ENCODE results near the gene DCST2. TPM values are rescaled to one million over a fixed set of nuclear protein-coding genes. Genes with fewer than 3 reads are reported as not detected.

Gene DCST2
- total RNA-seq, 1 experiment from 2014 or later: 0.61 TPM

DNA sequence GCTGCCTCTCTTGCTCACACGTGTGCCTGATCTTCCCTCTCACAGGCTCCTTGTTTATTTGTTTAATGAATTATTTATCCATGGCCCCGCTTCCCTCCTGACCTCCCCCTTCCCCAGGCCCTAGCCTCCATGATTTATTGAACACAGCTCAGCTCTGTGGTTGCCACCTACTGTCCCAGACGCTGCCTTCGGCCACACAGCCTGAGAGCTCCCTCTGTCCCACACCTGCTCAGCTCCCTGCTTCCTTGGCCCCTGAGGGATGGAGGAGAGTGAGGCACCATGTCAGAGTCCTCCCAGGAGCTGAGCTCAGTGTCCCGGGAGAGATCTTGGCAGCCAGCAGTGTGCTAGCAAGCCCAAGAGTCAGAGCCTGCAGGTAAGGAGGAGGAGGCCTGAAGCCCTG lies 42.0 kb upstream of the DCST2 start:
- ChIA-PET POLR2A (no interaction called here), CTCF (interaction anchor here (1.2 to 1.6 kb wide), 2 partner anchors 10 to 14 kb away, joined by 9 read pairs; no protein-coding TSS in a partner anchor)
- Histone ChIP-seq H3K27me3 (replicated peaks; ENCODE audit: control insufficient read depth, insufficient read depth, low read length) (peaks cover 3% of the 10 kb centered on the region; the same call in 1 of the 2 replicates), H3K4me1 (peaks cover 19% of the 10 kb centered on the region), H3K9me3 (no peaks in the 10 kb centered on the region), H3K36me3 (ENCODE audit: control insufficient read depth, insufficient read depth, low read length) (no peaks in the 10 kb centered on the region), H3K4me3 (ENCODE audit: low read depth, low read length) (no peak overlapping the region)
- no peak overlapping the region for H3K27ac Mint-ChIP-seq (ENCODE audit: unreplicated experiment)
- peaks cover 6% of the 10 kb centered on the region for H3K27me3 Mint-ChIP-seq (ENCODE audit: insufficient read depth, unreplicated experiment)
- TF ChIP-seq, protein P1, sequence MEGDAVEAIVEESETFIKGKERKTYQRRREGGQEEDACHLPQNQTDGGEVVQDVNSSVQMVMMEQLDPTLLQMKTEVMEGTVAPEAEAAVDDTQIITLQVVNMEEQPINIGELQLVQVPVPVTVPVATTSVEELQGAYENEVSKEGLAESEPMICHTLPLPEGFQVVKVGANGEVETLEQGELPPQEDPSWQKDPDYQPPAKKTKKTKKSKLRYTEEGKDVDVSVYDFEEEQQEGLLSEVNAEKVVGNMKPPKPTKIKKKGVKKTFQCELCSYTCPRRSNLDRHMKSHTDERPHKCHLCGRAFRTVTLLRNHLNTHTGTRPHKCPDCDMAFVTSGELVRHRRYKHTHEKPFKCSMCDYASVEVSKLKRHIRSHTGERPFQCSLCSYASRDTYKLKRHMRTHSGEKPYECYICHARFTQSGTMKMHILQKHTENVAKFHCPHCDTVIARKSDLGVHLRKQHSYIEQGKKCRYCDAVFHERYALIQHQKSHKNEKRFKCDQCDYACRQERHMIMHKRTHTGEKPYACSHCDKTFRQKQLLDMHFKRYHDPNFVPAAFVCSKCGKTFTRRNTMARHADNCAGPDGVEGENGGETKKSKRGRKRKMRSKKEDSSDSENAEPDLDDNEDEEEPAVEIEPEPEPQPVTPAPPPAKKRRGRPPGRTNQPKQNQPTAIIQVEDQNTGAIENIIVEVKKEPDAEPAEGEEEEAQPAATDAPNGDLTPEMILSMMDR (IDR thresholded peaks at IDR 0.05; ENCODE audit: insufficient read depth in 1 of 2, low read depth in 1 of 2, low read length in 1 of 2, severe bottlenecking in 1 of 2, unreplicated experiment in 1 of 2): no peak
- H3K9me3 Mint-ChIP-seq (ENCODE audit: unreplicated experiment): no peaks in the 10 kb centered on the region
- no peaks in the 10 kb centered on the region for H3K36me3 Mint-ChIP-seq (ENCODE audit: insufficient read depth, unreplicated experiment)
- BruUV-seq (replicated peaks): no TSS peak
- intact Hi-C loops (cut with micrococcal nuclease; ENCODE audit: unreplicated experiment): no loop called here
- peaks cover 21% of the 10 kb centered on the region for H3K4me1 Mint-ChIP-seq (ENCODE audit: low read depth, unreplicated experiment)
- no peak for DNase-seq
- H3K4me3 Mint-ChIP-seq (ENCODE audit: unreplicated experiment): no peak overlapping the region

DNA sequence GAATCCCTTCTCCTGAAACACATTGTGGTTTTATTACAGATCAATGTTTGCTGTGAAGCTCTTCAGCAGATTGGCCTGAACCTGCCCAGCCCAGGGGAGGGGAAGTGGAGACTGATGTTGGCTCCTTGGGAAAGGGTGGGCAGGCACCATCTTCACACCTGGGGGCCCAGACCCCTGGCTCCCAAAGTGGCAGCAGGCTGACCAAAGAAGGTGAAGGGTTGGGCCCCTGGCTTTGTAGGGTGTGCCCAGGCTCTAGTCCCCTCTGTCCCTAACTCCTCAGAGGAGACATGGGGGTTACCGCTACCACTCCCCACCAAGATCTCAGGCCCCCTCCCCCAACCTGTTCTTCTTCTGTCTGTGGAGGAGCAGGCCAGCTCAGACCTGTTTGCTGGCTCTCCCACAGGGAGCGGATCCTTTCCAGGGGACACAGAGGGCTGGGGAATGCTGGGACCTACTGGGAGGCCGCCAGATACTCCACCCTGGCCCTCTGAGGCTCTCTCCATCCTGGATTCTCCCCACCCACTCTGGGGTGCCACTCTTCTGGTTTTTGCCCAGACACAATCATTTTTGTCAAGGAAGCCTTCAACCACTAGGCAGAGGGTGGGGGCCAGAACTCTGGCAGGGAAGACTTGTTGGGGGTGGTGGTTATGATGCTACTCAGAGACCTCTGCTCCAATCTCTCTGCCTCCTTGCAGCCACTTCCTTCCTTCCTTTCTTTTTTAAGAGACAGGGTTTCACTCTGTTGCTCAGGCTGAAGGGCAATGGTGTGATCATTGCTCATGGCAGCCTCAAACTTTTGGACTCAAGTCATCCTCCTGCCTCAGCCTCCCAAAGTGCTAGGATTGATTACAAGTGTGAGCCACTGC lies 40.0 kb upstream of the DCST2 start:
- Histone ChIP-seq H3K36me3 (ENCODE audit: control insufficient read depth, insufficient read depth, low read length) (no peaks in the 10 kb centered on the region), H3K27me3 (replicated peaks; ENCODE audit: control insufficient read depth, insufficient read depth, low read length) (no peaks in the 10 kb centered on the region; the same call in 1 of the 2 replicates), H3K4me1 (peaks cover 26% of the 10 kb centered on the region), H3K4me3 (ENCODE audit: low read depth, low read length) (no peak overlapping the region), H3K9me3 (no peaks in the 10 kb centered on the region)
- H3K4me3 Mint-ChIP-seq (ENCODE audit: unreplicated experiment): no peak overlapping the region
- H3K27me3 Mint-ChIP-seq (ENCODE audit: insufficient read depth, unreplicated experiment): no peaks in the 10 kb centered on the region
- intact Hi-C loops (cut with micrococcal nuclease; ENCODE audit: unreplicated experiment): no loop called here
- no peak overlapping the region for H3K27ac Mint-ChIP-seq (ENCODE audit: unreplicated experiment)
- ChIA-PET POLR2A (no interaction called here), CTCF (interaction anchor here (1.1 to 1.4 kb wide), 2 partner anchors 18 to 94 kb away, joined by 3 to 4 read pairs; no protein-coding TSS in a partner anchor)
- H3K9me3 Mint-ChIP-seq (ENCODE audit: unreplicated experiment): no peaks in the 10 kb centered on the region
- TF ChIP-seq, protein P1 (IDR thresholded peaks at IDR 0.05; ENCODE audit: insufficient read depth in 1 of 2, low read depth in 1 of 2, low read length in 1 of 2, severe bottlenecking in 1 of 2, unreplicated experiment in 1 of 2): no peak
- peaks cover 15% of the 10 kb centered on the region for H3K4me1 Mint-ChIP-seq (ENCODE audit: low read depth, unreplicated experiment)
- no peak for DNase-seq
- peaks cover 5% of the 10 kb centered on the region for H3K36me3 Mint-ChIP-seq (ENCODE audit: insufficient read depth, unreplicated experiment)
- no TSS peak for BruUV-seq (replicated peaks)

GRCh38 chr1:155072531-155073289 lies 39.1 kb upstream of the DCST2 start:
- DNase-seq: no peak
- H3K4me3 Mint-ChIP-seq (ENCODE audit: unreplicated experiment): no peak overlapping the region
- CTCF ChIA-PET: interaction anchor here (1.0 to 1.4 kb wide), 2 partner anchors 12 to 19 kb away, joined by 4 to 7 read pairs; no protein-coding TSS in a partner anchor
- intact Hi-C loops (cut with micrococcal nuclease; ENCODE audit: unreplicated experiment): no loop called here
- POLR2A ChIA-PET: no interaction called here
- peaks cover 6% of the 10 kb centered on the region for H3K36me3 Mint-ChIP-seq (ENCODE audit: insufficient read depth, unreplicated experiment)
- no peaks in the 10 kb centered on the region for H3K27me3 Mint-ChIP-seq (ENCODE audit: insufficient read depth, unreplicated experiment)
- H3K27ac Mint-ChIP-seq (ENCODE audit: unreplicated experiment): no peak overlapping the region
- H3K4me3 ChIP-seq (ENCODE audit: low read depth, low read length): no peak overlapping the region
- peaks cover 10% of the 10 kb centered on the region for H3K4me1 Mint-ChIP-seq (ENCODE audit: low read depth, unreplicated experiment)
- H3K9me3 ChIP-seq: no peaks in the 10 kb centered on the region
- no peaks in the 10 kb centered on the region; the same call in 1 of the 2 replicates for H3K36me3 ChIP-seq (ENCODE audit: control insufficient read depth, insufficient read depth, low read length)
- no TSS peak for BruUV-seq (replicated peaks)
- H3K9me3 Mint-ChIP-seq (ENCODE audit: unreplicated experiment): no peaks in the 10 kb centered on the region
- TF ChIP-seq, protein P1 (IDR thresholded peaks at IDR 0.05; ENCODE audit: insufficient read depth in 1 of 2, low read depth in 1 of 2, low read length in 1 of 2, severe bottlenecking in 1 of 2, unreplicated experiment in 1 of 2): no peak
- H3K27me3 ChIP-seq (replicated peaks; ENCODE audit: control insufficient read depth, insufficient read depth, low read length): no peaks in the 10 kb centered on the region
- H3K4me1 ChIP-seq: peaks cover 26% of the 10 kb centered on the region
